HUES64 (cell line): ENCODE results near the gene MRAS.

Experiments
- H3K27ac ChIP-seq: 2 replicates; pipeline ENCODE4 v1.7.0; 2013; ENCODE audit warnings: low read depth, low read length, inconsistent platforms
- H3K27me3 ChIP-seq: 2 replicates; pipeline ENCODE4 v1.6.1; 2013; ENCODE audit warnings: mild to moderate bottlenecking, low read length; ENCODE audit not compliant: insufficient read depth
- H3K36me3 ChIP-seq: 2 replicates; pipeline ENCODE4 v1.6.1; 2013; ENCODE audit warnings: mild to moderate bottlenecking, low read length; ENCODE audit not compliant: insufficient read depth
- H3K4me1 ChIP-seq: 2 replicates; pipeline ENCODE4 v1.6.1; 2013; ENCODE audit warnings: mild to moderate bottlenecking, low read length, moderate library complexity; ENCODE audit not compliant: insufficient read depth
- H3K4me3 ChIP-seq: 2 replicates; pipeline ENCODE4 v1.5.1; 2013; ENCODE audit warnings: mild to moderate bottlenecking, low read length, moderate library complexity
- H3K9ac ChIP-seq: 2 replicates; pipeline ENCODE4 v1.6.1; 2013; ENCODE audit warnings: mild to moderate bottlenecking, low read depth, low read length
- H3K9me3 ChIP-seq: 2 replicates; pipeline ENCODE4 v1.6.1; 2013; ENCODE audit warnings: low read depth, low read length; ENCODE audit not compliant: insufficient read depth
- WGBS: fragments of 150-250, 120-280 bp; methylation state at CpG from one replicate; pipeline ENCODE4 v1.1.7; 2013; ENCODE audit warnings: missing lambda C conversion rate; 5-methylcytosine and 5-hydroxymethylcytosine counted together

Gene MRAS

GRCh38 chr3:138378990-138379389 lies 30.6 kb downstream of the MRAS start:
- Histone ChIP-seq H3K36me3 (no peaks in the 10 kb centered on the region), H3K27ac (no peak overlapping the region), H3K9me3 (no peaks in the 10 kb centered on the region), H3K4me1 (no peaks in the 10 kb centered on the region), H3K4me3 (no peak overlapping the region), H3K27me3 (no peaks in the 10 kb centered on the region), H3K9ac (no peak overlapping the region)
- 92% methylated on average over 1 of the region's 1 CpG for WGBS

- Histone ChIP-seq H3K4me3 (no peak overlapping the region), H3K9me3 (no peaks in the 10 kb centered on the region), H3K9ac (0 out of 2 replicates have a peak overlapping the region, but pooled peaks have one; percentile 0), H3K27ac (no peak overlapping the region), H3K4me1 (no peaks in the 10 kb centered on the region), H3K36me3 (no peaks in the 10 kb centered on the region), H3K27me3 (no peaks in the 10 kb centered on the region)
- WGBS = 88% methylated on average over 5 of the region's 5 CpGs
Observed at GRCh38 chr3:138381413-138381901, 33.1 kb downstream of the MRAS start.

GRCh38 chr3:138381950-138382715 lies 33.8 kb downstream of the MRAS start:
- 94% methylated on average over 3 of the region's 3 CpGs for WGBS
- no peaks in the 10 kb centered on the region for H3K9me3 ChIP-seq
- H3K4me3 ChIP-seq = no peak overlapping the region
- H3K9ac ChIP-seq = peak overlapping the region; percentile 0; the same call in 1 of the 2 replicates
- no peaks in the 10 kb centered on the region for H3K36me3 ChIP-seq
- no peaks in the 10 kb centered on the region for H3K27me3 ChIP-seq
- no peaks in the 10 kb centered on the region for H3K4me1 ChIP-seq
- H3K27ac ChIP-seq = no peak overlapping the region

GRCh38 chr3:138383715-138384465 lies 35.5 kb downstream of the MRAS start:
- H3K27me3 ChIP-seq = no peaks in the 10 kb centered on the region
- WGBS = 93% methylated on average over 10 of the region's 10 CpGs
- H3K9me3 ChIP-seq = no peaks in the 10 kb centered on the region
- H3K27ac ChIP-seq = no peak overlapping the region
- H3K4me3 ChIP-seq = no peak overlapping the region
- no peak overlapping the region for H3K9ac ChIP-seq
- no peaks in the 10 kb centered on the region for H3K4me1 ChIP-seq
- H3K36me3 ChIP-seq = no peaks in the 10 kb centered on the region

GRCh38 chr3:138384531-138384930 lies 36.2 kb downstream of the MRAS start:
- no peak overlapping the region for H3K9ac ChIP-seq
- WGBS = 94% methylated on average over 3 of the region's 3 CpGs
- H3K36me3 ChIP-seq = no peaks in the 10 kb centered on the region
- H3K27me3 ChIP-seq = no peaks in the 10 kb centered on the region
- H3K9me3 ChIP-seq = no peaks in the 10 kb centered on the region
- no peaks in the 10 kb centered on the region for H3K4me1 ChIP-seq
- no peak overlapping the region for H3K4me3 ChIP-seq
- H3K27ac ChIP-seq = no peak overlapping the region

- Histone ChIP-seq H3K36me3 (no peaks in the 10 kb centered on the region), H3K9ac (no peak overlapping the region), H3K4me1 (no peaks in the 10 kb centered on the region), H3K4me3 (no peak overlapping the region), H3K27me3 (no peaks in the 10 kb centered on the region), H3K9me3 (no peaks in the 10 kb centered on the region), H3K27ac (no peak overlapping the region)
- WGBS = 96% methylated on average over 5 of the region's 5 CpGs
Observed at GRCh38 chr3:138384976-138385375, 36.6 kb downstream of the MRAS start.

- H3K9me3 ChIP-seq = no peaks in the 10 kb centered on the region
- H3K4me1 ChIP-seq = no peaks in the 10 kb centered on the region
- no peaks in the 10 kb centered on the region for H3K27me3 ChIP-seq
- H3K9ac ChIP-seq = no peak overlapping the region
- WGBS = 94% methylated on average over 6 of the region's 6 CpGs
- H3K27ac ChIP-seq = no peak overlapping the region
- H3K4me3 ChIP-seq = no peak overlapping the region
- H3K36me3 ChIP-seq = no peaks in the 10 kb centered on the region
Observed at GRCh38 chr3:138389144-138389601, 40.8 kb downstream of the MRAS start.

- Histone ChIP-seq H3K36me3 (no peaks in the 10 kb centered on the region), H3K27me3 (no peaks in the 10 kb centered on the region), H3K4me1 (no peaks in the 10 kb centered on the region), H3K9me3 (no peaks in the 10 kb centered on the region), H3K27ac (no peak overlapping the region), H3K9ac (no peak overlapping the region), H3K4me3 (no peak overlapping the region)
- WGBS = 85% methylated on average over 9 of the region's 9 CpGs
Observed at GRCh38 chr3:138389841-138390581, 41.6 kb downstream of the MRAS start.

- Histone ChIP-seq H3K36me3 (no peaks in the 10 kb centered on the region), H3K9me3 (no peaks in the 10 kb centered on the region), H3K4me3 (no peak overlapping the region), H3K4me1 (no peaks in the 10 kb centered on the region), H3K27me3 (no peaks in the 10 kb centered on the region), H3K9ac (no peak overlapping the region), H3K27ac (no peak overlapping the region)
- no CpG with 5 or more reads among the region's 2 CpGs for WGBS
Observed at GRCh38 chr3:138390582-138390932, 42.2 kb downstream of the MRAS start.

- Histone ChIP-seq H3K4me3 (no peak overlapping the region), H3K27ac (no peak overlapping the region), H3K9me3 (no peaks in the 10 kb centered on the region), H3K4me1 (peaks cover 9% of the 10 kb centered on the region), H3K27me3 (no peaks in the 10 kb centered on the region), H3K36me3 (no peaks in the 10 kb centered on the region), H3K9ac (no peak overlapping the region)
- WGBS = 90% methylated on average over 4 of the region's 4 CpGs
Observed at GRCh38 chr3:138394156-138394555, 45.8 kb downstream of the MRAS start.

GRCh38 chr3:138394686-138395085 lies 46.3 kb downstream of the MRAS start:
- no peak overlapping the region for H3K27ac ChIP-seq
- H3K4me1 ChIP-seq = peaks cover 9% of the 10 kb centered on the region
- no peaks in the 10 kb centered on the region for H3K36me3 ChIP-seq
- H3K4me3 ChIP-seq = no peak overlapping the region
- H3K9ac ChIP-seq = no peak overlapping the region
- no peaks in the 10 kb centered on the region for H3K9me3 ChIP-seq
- no peaks in the 10 kb centered on the region for H3K27me3 ChIP-seq
- WGBS = 95% methylated on average over 5 of the region's 5 CpGs
